ENCODE results near the gene CNNM3.

The CNNM3 gene

DNA sequence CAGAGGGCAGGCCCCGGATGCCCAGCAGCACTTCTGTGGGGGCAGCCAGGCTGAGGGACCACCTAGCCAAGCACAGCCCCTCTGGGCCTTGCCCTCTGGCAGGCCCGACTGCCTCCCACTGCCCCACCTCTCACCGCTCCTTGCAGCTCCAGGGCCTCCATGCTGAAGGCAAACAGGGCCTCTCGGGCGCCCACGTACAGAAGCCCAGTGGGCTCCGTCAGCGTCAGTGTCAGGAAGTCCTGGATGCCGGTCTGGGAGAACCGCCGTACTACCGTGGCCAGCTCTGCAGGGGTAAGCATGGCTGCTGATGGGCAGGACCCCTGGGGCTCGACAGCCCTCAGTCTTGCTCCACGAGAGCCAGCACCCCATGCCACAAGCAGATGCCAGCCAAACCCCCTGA lies 50.1 kb downstream of the CNNM3 start:
- no peak for DNase-seq

DNA sequence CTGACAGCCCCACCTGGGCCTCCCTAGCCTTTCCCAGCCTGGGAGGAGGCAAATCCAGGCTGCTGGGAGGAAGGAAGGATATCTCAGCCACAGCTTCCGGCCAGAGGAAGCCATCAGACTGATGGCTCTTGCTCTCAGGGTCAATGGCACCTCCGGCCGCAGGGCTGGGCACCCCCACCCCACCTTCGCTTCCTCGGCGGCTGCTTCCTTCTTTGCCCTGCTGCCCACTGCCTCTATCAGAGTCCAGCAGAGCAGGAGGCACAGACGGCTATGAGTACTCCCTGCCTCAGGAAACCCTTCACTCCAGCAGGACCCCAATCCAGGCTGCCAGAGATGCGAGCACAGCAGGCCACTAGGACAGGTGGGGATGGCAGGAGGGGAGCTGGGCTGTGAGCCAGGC lies 50.5 kb downstream of the CNNM3 start:
- DNase-seq, result no peak

DNA sequence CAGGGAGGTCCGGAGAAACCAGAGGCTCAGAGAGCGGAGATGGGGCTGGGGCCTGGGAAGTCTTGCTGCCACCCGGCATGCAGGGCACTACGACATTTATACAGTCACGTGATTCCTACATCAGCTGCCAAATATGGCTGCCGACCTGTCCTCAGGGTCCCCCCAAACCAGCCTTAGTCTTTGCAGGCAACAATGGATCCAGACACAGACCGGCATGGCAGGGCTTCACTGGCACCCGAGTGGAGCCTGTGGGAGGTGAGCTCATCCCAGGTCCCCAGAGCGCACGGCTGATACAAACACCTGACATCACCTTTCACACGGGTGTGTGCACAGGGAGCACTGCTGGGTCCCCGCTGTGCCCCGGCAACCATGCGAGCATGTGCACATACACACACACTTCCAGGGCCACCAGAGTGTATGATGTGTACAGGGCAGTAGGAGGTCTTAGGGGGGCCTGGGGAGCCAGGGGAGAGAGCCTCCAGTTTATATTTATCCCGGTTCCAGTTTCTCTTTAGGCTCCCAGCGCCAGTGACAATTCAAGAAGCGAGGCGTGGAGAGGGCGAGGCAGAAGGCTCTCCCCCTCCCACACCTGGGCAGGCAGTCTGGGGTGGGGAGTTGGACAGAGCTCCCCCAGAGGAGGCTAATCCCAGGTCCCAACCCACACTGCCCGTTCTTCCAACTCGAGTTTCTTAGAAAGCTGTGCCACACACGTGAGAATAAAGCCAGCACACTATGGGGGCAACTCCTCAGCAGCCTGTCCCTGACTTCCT lies 51.1 kb downstream of the CNNM3 start:
- no peak for DNase-seq

DNA sequence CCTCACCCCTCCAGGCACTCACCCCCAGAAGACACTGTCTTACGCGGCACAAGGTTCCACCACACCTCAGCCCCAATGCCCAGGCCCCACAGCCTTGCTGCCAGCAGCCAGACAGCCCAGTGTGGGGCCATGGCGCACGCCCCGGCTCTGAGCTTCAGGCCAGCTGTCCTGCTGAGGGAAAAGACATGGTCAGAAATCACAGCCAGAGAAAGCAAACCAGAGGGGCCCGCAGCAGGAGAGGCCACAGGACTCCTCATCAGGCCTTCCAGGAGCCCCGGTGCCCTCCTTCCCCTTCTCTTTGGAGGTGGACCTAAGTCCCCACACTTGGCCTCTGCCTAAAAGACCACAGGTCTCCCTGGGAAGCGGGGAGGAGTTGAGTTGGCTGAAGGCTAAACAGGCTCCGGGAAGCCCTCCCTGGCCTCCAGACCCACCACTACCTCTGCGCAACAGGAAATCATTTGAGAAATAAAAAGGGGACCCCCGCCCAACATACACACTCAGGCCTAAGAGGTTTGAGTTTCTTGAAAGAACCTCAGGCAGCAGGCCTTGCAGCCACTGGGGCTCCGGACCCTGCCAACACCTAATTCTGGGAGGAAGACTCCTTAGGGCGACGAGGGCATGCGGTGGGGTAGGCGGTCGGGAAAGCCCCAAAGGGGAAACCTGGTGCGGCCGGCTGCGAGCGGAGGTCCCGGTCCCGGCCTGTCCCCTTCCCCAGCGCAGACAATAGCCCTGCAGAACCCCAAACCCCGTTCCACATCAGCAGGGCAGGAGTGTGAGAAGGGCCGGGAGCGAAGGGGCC lies 51.9 kb downstream of the CNNM3 start:
- DNase-seq, result no peak

DNA sequence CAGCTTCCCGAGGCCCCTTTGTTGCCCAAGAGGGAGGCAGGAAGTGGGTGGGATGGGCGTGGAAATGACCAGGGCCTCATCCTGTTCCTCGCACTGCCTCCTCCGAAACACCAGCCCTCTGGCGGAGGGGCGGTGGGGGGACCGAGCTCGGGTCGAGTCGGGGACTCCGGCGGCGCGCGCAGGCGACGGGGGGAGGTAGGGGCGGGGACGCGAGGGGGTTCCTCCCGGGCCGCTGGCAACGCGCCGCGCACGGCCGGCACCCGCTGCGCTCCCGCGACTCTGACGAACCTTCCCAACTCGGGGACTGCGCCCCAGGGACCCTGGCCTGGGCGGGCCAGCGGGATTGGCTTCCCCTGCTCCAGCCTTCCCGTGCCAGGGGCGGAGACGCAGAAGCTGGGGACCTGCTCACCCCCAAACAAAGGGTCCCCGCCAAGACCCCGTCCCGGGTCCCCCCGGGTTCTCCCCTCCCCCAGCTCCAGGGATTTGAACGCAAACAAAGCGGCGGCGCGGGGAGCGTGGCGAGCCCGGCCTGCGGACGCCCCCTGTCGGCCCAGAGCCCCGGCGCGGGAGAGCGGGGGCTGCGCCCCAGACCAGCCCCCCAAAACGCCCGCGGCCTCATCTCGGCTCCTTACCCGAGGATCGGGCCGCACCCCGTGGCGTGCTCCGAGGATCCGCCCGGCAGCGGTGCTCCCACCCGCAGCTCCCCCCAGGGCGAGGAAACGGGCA lies 52.6 kb downstream of the CNNM3 start:
- peak; percentile 47 for DNase-seq

DNA sequence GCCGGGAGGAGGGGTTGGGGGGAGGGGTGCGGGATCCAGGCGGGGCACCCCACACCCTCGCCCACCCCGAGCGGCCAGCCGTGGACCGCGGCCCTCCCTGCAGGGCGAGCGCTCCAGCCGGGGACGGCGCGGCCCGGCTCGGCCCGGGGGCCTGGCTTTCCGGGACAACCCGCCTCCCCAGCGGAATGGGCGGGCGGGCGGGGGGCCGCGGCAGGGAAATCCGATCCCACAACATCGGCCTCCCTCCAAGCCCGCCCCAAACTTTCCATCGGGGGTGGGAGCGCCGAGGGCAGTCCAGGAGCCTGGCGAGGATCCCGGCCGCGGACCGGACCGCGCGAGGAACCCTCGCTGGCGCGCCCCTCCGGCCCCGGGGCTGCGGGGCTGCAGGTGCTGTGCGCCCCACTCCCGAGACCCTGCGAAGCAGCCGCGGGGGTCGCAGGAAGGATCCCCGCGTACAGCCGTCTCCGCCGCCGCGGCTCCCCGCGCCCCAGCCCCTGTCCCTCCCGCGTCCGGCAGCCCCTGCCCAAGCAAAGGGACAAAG lies 53.3 kb downstream of the CNNM3 start:
- DNase-seq, result no peak

DNA sequence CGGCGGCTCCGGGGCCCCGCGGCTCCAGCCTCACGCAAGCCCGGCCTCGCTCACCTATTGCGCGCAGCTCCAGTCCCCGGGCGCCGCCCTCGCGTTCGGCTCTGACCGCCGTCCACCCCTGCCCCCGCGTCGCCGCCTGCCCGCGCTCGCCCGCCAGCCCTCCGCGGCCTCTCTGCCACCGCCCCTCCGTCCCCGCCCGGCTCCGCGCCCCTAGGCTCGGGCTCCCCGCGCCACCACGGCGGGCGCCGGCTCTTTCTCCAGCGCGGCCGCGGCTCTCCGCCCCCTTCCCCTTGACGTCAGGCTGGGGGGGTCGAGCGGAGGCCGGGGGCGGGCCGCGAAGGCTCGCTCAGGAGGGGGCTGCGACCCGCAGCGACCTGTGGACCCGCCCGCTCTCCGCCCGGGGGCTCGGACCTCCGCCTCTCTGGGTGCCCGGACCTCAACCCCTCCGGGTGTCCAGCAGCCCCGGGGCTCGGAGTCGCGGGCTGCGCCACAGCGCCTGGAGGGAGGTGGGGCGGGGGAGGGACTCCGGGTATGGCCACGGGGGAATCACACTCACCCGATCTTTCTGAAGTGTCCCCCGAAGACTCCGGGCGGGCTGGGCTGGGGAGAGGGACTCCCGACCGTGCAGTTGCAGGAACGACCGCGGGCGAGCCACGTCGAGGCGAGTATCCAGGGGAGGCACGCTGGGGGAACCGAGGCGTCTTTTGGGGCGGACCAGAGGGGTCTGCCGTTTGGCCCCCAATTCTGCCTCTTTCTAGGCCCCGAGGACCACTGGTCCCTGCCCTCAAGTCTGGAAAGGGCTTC lies 54.0 kb downstream of the CNNM3 start, which contains the start of gene SEMA4C:
Gene SEMA4C, minus strand, starts transcription at position 259 of the 804 bp plus-strand sequence. CDS start 2,194 bp downstream, outside the sequence.
- DNase-seq, result peak; percentile 67

DNA sequence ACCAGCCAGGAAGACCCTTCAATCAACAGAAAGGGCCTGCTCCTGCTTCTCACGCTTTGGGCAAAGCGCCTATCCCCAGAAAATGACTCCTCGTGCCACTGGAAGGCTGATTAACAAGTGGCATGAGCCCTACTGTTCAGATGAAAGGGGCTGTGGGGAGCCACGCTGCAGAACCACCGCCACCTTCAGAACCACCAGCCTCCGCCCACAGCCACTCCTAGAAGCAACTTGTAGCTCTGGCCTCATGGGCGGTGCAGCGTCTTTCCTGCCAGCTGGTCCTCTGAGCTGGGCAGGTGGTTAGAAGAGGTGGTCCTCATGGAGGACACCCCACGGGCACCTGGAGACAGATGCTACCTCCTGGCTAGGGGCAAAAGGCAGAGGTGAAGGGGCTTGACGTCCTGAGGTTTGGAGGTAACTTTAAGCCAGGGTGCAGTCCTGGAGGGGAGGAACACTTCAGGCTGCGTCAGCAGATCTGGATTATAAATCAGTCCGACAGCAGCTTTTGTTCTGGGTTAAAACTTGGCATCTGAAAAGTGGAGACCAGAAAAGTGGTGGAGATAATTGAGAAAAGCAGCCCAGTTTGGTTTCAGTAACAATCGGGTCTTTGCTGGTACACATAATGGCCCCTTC lies 54.7 kb downstream of the CNNM3 start:
- peak; percentile 80 for DNase-seq

DNA sequence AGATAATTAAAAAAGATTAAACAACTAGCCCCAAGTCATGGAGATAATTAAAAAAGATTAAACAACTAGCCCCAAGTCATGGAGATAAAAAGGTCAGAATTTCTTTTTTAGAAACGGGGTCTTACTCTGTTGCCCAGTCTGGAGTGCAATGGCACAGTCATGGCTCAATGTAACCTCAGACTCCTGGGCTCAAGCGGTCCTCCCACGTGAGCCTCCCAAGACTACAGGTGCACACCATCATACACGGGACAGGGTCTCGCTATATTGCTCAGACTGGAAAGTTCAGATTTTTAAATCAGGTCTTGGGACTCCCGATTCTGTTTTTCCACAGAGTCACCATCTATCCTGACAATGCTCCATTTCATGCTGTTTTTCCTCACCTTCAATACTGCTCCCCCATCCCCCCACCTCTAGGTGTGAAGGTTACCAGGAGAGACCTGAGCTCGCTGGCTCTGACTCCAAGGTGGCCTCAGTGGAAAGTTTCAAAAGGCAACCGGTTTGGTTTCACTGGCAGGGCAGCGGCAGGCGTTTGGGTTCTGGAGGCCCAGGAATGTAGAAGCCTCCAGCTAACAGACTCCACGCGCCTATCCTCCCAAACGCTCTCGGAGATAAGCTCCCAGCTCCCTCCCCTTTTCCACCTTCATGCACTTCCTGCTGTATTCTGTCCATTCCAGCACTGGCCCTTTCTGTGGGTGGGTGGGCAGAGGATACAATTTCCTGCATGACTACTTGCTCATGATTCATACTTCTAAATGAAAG lies 56.7 kb downstream of the CNNM3 start:
- DNase-seq, result no peak

DNA sequence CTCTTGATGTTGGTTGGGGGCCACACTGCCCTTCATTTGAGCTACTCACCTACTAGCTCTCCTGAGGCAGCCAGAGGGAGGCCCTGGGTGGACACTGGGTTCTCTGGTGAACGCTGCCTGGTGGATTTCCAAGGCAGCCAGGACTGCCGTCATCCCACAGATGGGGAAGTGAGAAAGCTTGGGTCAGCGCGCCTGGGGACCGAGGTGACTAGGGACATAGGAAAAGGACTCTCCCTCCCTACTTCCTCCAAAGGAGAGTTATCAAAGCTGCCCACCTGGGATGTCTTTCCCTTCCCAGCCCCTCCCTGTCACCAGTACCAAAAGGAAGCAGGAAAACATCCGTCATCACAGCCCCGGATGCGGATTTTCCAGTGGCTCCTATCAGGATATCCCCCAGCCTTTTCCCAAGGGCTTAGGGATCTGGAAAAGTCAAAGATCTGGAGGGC lies 57.6 kb downstream of the CNNM3 start:
- DNase-seq, result no peak

DNA sequence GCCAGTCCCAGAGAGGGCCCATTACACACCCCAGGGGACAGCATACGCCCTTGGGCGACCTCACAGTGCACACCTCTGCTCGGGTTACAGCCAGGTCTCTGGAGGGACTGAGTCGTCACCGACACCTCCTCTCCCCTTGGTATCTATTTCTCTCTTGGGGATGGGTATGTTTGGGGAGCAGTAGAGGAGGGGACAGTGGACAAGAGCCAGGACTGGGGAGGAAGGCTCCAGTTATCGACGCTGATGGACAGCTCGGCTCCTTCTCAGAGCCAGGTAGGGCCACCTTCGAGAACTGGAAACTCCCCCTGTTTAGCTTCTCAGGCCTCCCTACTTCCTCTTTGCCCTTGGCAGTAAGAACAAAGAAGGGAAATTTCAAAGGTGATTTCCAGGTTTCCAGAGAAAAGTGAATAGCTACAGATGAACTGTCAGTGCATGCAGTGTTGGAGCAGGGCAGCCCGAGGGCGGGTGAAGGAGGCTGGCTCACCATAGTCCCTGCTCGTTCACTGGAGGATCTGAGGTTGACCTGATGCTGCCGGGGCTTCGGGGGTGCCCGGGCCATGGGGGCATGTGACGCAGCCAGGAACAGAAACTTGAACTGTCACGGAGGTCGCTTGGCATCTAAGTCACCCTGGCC lies 58.2 kb downstream of the CNNM3 start:
- DNase-seq, result no peak

DNA sequence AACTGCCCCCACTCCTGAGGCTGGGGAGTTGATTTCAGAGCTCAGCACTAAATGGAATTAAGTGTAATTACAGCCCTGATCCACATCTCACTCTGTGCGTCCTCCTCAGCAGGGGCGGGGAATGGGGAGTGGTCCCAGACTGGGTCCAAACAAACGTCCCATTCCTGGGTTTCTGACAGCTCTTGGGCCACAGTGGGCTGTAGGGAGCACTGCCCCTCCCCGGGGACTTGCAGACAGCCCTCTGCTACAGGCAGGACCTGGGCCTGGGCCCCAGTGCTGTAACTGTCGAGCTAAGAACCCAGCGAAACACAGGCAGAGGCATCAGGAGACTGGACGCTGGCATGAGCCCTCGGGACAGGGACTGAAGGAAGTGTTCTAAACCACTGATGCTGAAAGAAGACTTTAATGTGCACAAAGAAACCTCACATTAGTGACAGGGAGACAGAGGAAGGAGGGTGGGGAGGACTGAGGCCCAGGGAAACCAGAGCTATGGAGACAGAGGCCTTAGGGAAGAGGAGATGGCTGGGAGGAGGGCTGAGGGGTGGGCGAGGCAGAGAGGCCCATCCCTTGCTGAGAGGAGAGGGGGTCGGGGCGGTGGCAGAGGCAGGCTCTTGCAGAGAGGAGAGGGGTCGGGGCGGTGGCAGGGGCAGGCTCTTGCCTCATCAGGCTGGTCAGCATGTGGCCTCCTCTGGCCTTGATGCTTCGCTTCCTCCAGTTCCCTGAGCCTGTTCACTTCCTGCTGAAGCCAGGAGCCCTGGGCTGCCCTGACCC lies 59.6 kb downstream of the CNNM3 start:
- no peak for DNase-seq

DNA sequence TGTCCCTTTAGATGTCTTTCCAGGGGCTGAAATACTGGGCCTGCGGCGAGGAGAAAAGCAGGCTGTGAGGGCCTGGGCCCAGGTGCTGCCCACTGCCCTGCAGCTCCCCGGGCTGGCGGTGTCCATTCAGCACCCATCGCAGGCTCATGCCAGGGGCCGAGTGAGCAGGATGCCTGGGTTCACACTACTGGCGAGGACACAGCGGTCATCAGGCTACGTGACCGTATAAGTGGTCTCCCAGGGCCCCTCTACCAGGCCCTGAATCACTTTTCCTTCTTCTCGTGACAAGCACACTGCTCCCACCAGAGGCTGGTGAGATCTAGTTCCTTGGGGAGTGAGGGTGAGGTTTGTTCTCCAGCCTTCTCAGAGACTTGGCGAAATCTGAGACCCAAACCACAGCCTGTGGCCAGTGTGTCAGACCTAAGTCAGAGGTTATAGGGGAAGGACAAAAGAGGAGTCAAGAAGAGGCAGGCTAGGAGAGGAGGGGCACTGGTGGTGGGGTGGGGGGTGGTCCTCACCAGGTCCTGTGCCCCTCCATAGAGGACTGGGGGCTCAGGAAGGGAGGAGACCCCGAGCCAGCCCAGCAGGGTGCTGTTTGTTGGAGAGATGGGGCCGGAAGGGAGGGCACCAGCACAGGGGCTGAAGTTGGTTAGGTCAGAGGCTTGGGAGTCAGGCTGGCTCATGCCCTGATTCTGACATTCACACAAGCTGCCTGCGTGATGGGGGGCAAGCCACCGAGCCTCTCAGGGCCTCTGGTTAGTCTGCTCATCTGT lies 60.4 kb downstream of the CNNM3 start:
- no peak for DNase-seq

DNA sequence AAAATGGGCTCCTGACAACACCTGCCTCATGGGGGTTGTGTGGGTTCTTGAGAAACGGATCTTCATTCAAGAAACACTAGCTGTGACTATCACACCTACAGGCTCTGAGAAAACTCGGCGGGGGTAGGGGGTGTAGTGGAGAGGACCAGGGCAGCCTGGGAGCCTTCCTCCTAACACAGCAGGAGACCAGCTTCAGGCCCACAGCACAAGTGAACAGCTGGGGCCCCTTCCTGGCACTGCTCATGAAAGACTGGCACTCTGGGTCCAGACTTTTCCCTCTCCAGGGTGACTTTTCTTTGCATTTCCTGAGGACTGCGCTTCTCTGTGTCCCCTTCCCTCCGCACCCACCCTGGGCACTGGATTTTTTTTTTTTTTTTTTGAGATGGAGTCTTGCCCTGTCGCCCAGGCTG lies 61.0 kb downstream of the CNNM3 start:
- no peak for DNase-seq

DNA sequence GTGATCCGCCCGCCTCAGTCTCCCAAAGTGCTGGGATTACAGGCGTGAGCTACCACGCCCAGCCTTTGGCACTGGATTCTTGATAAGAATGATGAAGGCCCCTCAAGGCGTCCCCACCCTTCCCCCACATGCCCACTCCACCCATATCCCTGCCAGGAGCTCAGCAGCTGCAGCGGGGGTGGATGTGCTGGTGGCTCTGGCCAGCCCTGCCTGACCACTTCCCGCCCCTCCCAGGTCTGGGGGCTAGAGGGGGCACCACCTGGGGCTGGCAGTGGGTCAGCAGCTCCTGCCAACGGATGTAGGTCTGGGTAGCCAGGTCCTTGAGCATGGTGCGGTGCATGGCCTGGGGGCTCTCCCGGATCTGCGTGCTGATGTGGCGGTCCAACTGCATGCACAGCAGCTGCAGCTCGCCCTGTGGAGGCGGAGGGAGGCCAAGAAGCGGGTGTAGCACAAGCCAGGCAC lies 61.6 kb downstream of the CNNM3 start:
- no peak for DNase-seq

DNA sequence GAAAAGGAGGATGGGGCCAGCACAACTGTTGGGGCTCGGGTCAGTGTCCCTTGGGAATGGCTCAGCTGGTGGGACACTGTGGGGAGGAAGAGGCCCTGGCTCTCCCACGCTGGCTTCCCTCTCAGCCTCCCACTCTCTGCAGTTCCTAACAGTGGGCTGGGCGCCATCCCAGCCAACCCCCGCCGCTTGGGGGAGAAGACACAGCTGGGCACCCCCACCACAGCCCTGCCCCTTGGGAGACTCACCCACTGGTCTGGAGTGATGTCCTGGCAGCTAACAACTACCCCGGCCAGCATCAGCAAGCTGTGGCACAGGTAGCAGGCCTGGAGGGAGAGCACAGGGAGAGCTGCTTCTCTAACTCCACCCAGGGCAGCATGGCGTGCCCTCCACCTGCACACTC lies 62.1 kb downstream of the CNNM3 start:
- no peak for DNase-seq

DNA sequence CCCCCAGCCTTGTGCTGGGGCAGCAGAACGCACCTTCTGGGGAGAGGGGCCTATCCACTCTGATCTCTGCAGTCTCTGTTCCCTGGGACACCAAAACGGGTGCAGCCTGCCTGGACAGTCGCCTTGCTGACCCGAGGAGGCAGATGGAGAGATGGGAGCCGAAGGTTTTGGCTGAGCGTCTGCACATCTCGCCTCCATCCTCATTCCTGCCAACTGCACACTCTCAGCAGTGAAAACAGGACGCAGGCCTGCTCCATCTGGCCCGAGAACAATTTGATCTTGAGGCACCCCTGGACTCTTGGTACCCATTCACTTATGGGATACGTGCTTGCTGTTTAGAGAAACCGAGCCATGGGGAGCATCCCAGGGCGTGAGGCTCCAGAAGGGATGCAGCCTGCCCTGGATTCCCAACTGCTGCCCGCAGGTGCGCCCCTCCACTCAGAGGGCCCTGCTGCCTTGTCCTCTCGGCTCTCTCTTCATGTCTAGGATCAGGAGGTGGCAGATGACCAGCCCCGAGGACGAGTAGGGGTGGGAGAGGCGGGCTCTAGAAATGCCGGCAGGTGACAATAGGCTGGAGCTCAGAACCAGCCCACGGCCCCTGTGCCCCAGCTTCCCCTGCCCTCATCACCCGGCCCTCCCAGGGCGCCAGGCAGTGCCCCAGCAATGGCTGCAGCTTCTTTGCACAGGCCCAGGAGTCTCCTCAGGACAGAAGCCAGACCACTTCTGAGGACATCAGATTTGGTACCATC lies 62.9 kb downstream of the CNNM3 start:
- no peak for DNase-seq

DNA sequence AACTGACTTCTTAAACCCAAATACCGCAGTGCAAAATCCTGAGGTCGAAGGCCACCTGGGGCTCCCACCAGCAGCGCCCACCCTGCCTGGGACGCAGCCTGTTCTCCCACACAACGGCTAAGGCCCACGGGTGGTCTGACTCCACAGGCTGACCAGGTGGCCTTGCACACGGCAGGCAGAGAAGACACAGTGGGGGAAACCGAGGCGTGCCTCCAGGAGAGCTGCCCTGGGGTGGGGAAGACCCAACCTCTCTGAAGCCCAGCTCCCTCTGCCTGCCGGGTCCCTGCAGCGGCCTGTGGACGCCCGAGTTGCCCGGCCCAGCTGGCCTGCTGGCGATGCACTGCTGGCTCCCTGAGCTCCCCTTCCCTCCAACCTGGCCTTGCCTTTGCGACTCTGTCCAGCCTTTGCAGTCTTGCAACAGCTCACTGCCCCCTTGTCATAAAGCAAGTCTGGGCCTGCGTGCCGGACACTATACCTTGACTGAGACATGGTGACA lies 63.5 kb downstream of the CNNM3 start:
- no peak for DNase-seq

All from central memory CD4-positive, alpha-beta T cell (primary cell).